Stimulated activated CD4-positive, alpha-beta T cell treated with anti-CD3 and anti-CD28 coated beads, Interleukin-4, amount 100 ng/mL, for 4 hours (primary cell): ENCODE measurements around the gene OAS2.

Experiments used
- DNase-seq, 2 experiments: peaks; one replicate each; pipeline ENCODE4 v3.0.0-alpha.2; 2020

The OAS2 gene, protein sequence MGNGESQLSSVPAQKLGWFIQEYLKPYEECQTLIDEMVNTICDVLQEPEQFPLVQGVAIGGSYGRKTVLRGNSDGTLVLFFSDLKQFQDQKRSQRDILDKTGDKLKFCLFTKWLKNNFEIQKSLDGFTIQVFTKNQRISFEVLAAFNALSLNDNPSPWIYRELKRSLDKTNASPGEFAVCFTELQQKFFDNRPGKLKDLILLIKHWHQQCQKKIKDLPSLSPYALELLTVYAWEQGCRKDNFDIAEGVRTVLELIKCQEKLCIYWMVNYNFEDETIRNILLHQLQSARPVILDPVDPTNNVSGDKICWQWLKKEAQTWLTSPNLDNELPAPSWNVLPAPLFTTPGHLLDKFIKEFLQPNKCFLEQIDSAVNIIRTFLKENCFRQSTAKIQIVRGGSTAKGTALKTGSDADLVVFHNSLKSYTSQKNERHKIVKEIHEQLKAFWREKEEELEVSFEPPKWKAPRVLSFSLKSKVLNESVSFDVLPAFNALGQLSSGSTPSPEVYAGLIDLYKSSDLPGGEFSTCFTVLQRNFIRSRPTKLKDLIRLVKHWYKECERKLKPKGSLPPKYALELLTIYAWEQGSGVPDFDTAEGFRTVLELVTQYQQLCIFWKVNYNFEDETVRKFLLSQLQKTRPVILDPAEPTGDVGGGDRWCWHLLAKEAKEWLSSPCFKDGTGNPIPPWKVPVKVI

DNA sequence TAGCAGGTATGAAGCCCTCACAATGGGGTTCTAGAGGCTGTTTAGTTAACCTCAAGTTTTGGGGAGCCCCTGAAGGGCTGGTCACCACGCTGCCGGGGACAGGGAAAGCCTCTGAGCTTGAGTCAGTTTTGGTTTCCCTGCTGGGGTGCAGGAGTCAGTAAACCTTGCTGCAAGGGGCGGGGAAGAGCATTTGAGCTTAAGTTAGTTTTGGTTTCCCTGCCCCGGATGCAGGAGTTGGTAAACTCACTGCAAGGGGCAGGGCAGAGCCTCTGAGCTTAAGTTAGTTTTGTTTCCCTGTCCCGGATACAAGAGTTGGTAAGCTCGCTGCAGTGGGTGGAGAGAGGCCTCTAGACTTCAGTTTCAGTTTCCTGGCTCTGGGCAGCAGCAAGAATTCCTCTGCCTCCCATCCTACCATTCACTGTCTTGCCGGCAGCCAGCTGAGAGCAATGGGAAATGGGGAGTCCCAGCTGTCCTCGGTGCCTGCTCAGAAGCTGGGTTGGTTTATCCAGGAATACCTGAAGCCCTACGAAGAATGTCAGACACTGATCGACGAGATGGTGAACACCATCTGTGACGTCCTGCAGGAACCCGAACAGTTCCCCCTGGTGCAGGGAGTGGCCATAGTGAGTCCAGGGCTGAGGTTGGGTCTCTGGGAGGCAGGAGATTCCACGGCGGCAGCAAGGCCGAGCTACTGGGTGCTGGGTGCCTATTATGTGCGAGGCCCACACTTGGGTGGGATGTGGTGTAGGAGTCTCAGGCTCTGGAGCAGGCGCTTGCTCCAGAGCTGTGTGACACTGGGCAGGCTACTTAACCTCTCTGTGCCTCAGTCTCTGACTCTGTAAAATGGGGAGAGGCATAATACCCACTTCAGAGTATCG lies at the start of gene OAS2:
Gene OAS2 (plus strand): TSS at position 357 of the 878 bp plus-strand sequence. CDS start 90 bp downstream, at position 447.
- DNase-seq, result peak; percentile 55 to 88

DNA sequence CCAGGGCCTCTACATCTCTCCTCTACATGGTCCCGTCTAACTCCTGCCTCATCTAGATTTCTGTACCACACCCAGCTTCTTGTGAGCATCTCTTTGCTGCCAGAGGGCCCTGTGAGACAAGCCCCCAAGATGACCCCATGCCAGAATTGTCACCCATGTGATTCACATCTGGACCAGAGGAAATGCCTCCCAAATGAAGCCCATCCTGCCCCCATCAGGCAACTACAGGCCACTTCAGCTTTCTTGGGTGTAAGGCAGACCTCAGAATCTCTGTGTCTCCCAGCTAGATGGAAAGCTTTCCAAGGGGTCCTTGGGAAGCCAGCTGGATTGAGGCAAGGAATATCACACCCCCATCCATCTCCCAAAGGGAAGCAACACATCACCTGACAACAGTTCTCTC lies 49.3 kb upstream of the OAS2 start:
- no peak for DNase-seq

DNA sequence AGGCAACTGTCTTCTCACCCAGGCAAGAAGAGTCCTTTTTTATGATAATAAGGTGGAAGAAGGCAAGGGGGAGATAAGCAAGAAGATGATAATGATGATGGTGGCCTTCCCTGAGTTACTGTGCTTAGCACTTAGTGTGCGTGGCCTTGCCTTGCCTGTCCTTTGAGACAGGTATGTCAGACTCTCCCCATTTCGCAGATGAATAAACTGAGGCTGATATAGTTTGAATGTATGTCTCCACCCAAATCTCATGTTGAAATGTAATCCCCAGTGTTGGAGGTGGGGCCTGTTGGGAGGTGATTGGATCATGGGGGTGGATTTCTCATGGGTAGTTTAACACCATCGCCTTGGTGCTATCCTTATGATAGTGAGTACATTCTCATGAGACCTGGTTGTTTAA lies 48.6 kb upstream of the OAS2 start:
- DNase-seq, result no peak

DNA sequence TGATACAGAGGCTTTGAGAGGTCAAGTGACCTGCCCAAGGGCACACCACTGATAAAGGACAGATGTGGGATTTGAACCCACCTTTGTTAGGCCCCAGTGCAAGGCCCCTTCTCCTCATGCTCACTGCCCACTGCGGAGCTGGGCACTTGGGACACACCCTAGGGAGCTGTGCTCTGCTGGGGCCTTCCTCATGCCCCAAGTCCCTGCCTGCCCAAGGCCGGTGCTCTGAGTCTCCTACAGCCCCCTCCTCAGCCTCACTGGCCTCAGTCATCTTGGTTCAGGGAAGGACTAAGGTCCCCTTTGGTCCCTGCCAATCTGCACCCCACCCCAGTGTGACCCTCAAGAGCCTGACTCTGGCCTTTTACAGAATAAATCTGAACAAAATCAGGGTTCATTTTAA lies 48.0 kb upstream of the OAS2 start:
- DNase-seq, result no peak

DNA sequence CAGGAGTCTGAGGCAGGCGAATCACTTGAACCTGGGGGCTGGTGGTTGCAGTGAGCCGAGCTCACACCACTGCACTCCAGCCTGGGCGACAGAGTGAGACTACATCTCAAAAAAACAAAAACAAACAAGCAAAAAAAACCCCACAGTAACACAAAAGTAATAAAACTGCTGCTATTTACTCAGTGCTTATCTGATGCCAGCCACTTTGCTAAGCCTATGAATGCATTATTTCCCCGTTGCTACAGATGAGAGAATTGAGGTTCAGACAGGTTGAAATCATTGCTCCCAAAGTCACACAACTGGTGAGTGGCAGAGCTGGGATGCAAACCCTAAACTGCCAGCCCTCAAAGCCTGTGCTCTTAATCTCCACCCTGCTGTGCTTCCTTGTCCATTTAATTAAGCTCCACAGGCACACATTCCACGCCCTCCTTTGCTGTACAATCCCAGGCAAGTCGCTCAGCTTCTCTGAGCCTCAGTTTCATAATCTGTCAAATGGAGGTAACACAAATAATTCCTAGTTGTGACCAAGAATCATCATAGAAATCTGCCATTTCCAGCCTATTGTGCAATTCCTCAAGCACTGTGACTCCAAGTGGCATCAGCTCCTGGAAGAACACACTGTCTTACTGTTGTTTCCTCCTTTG lies 45.7 kb upstream of the OAS2 start:
- no peak for DNase-seq

DNA sequence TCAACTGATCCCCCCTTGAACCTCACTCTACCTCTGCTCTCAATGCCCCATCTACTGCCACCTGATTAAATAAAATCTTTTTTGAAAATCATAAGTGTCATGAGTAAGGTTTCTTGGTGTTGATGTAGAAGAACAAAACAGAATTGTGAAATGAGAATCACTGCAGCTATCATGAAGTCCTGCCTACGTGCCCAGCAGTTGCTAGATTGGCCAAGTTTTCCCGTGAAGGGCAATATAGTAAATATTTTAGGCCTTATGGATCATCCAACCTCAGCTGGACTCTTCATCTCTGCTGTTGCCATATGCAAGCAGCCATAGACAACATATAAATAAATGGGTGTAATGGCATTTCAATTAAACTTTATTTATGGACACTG lies 45.2 kb upstream of the OAS2 start:
- DNase-seq, result no peak

DNA sequence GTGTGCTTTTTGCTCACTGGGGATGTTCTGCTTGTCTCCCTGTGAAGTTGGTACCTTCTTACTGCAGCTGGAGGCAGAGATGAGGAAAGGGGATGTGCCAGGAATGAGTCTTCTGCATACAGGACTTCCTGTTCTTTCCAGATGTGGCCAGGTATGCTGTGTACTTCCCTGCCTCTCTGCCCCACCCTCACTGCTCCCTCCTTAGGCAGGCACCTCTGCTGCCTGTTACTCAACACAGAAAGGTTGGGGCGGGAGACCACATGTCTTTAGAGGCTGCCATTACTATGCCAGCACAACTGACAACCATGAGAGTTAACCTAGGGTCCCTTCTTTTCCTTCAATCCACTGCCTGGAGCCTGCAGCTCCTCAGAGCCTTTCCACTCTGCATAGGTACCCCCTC lies 42.1 kb upstream of the OAS2 start:
- no peak for DNase-seq

DNA sequence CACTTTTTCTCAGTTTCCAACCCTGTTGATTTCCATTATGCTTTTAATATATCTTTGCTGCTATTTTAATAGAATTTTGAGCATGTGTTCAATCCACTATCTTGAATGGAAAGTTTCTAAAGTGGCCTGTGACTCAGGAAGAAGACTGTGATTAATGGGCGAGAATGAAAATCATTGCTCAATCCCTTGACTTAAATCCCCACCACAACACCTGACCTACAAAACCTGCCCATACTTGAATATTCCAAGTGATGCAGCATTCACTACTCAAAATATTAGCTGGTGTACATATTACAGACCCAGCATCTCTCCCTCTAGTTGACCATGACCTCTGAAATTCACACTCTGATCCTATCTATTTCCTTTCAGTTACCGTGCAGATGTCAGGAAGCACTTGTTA lies 41.4 kb upstream of the OAS2 start:
- DNase-seq, result no peak

DNA sequence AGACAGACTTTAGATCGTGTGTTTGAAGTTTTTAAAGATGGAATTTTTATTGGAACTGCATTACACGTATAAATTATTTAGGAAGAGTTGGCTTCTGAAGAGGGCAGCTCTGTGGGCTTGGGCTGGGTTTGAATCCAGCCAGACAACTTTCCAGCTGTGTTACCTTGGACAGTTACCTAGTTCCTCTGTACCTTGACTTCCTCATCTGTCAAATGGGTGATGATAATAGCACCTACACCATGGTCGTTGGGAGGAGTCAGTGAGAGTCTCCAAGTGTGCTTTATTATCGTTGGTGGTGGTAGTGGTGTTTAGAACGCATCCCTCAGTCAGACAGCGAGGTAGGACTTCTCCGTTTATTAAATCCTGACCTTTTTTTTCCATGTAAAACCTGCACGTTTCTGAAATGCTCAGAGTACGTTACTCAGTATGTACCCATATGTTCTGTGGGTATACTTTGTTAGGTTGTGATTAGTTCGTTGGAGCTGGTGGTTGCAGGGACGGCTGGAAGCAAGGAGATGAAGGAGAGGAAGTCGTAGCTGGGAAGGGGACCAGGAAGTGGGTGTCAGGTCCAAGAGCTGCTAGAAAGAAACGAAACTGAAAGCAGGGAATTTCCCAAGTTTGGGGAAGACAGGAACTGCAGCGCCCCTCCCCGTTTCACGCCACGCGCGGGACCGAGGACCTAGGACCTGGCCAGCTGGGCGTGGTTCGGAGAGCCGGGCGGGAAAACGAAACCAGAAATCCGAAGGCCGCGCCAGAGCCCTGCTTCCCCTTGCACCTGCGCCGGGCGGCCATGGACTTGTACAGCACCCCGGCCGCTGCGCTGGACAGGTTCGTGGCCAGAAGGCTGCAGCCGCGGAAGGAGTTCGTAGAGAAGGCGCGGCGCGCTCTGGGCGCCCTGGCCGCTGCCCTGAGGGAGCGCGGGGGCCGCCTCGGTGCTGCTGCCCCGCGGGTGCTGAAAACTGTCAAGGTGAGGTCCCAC lies 40.3 kb upstream of the OAS2 start, which contains the start of gene OAS3:
Gene OAS3 (plus strand): TSS at position 734 of the 979 bp plus-strand sequence. CDS start 57 bp downstream, at position 791.
- DNase-seq, result peak; percentile 43 to 80

DNA sequence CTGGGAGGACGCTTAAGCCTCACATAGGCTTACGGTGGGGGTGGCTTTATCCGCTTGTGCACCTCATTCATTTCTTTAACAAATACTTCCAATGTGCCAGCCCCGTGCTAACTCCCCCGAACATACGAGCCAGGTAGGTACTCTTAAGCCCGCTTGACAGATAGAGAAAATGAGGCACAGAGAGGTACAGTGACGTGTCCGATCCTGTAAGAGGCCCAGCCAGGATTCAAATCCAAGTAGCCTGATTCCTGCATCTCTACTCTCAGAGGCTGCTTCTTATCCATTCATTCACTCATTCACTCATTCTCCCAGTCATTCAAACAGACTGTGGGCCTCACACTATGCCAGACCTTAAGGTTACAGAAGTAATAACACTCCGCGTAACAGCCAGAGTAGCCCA lies 39.6 kb upstream of the OAS2 start:
- DNase-seq, result no peak

DNA sequence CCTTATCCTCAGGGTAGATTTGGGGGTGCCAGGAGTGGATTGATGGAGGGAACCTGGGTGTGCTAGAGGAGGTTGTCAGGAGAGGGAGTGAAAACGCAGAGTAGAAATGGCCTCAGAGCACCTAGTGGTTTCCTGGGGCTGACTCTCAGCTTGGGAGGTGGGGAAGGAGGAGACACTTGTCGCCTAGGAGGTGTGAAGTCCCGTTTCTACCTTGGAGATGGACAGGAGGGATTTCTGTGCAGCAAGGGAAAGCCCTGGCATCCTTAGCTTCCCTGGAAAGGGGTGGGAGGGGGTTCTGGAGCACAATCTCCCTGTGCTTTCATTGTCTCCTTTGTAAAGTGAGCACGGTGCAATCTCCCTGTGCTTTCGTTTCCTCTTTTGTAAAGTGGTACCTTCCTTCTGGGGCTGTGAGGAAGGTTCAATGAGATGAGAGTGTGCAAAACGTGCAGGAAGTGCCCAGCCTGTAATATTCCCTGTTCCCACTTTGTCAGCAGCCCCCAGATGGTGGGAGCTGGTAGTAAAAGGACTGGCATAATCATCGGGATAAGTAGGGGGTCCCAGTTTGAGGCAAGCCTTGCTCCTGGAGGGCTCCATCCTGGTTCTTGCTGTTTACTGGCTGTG lies 38.4 kb upstream of the OAS2 start:
- no peak for DNase-seq

DNA sequence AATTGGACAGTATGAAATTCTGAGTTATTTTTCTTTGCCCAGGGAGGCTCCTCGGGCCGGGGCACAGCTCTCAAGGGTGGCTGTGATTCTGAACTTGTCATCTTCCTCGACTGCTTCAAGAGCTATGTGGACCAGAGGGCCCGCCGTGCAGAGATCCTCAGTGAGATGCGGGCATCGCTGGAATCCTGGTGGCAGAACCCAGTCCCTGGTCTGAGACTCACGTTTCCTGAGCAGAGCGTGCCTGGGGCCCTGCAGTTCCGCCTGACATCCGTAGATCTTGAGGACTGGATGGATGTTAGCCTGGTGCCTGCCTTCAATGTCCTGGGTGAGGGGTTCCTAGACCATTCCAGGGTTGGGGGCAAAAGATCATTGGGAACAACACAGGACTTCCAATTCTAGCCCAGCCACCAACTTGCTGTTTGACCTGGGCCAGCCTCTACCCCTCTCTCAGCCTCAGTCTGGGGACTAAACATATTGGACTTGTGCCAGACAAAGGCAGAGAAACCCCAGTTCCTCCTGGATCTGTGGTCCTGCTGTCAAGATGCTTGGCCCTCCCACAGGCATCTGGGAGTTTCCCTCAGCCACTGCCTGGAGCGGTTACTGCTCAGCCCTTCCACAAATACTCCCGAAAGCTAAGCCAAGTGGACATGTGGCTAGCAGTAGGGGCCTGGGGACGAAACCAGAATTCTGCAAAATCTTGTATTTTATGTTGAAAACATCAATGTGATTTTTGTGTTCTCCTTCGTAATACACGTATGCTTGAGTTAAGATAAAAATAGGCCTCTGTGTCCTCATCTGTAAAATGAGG lies 36.6 kb upstream of the OAS2 start:
- no peak for DNase-seq

DNA sequence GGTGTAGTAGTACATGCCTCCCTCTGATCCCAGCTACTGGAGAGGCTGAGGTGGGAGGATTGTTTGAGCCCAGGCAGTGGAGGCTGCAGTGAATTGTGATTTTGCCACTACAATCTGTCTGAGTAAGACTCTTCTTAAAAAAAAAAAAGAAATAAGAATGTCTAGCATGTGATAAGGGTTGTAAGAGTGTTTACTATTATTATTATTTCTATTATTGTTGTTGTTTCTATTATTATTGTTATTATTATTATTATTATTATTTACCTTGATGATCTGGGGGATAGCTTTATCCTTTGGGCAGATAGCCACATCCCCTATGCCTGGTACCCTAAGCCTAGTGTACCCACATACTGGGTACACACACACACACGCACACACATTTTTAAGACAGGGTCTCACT lies 35.7 kb upstream of the OAS2 start:
- no peak for DNase-seq

DNA sequence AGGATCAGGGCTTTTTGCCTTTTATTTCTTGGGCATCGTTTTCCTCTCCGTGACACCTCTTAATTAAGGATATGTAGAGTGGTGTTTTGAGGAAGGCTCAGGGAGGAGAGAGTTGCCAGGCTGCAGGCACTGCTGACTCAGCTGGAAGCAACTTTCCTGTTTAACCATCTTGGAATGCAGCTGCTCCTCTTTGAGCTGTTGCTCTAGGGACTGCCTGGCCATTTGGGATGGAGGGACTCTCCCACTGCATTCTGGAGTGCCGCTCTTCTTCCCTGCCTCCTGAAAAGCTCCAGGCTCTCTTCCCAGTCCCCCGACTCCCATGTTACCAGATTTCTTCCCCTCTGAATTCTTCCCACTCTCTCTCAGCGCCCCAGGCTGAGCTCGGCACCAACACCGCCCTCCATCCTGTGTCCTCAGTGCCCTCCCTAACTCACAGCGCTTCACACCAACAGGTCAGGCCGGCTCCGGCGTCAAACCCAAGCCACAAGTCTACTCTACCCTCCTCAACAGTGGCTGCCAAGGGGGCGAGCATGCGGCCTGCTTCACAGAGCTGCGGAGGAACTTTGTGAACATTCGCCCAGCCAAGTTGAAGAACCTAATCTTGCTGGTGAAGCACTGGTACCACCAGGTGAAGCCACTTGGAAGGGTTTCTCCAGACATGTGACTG lies 34.2 kb upstream of the OAS2 start:
- no peak for DNase-seq

DNA sequence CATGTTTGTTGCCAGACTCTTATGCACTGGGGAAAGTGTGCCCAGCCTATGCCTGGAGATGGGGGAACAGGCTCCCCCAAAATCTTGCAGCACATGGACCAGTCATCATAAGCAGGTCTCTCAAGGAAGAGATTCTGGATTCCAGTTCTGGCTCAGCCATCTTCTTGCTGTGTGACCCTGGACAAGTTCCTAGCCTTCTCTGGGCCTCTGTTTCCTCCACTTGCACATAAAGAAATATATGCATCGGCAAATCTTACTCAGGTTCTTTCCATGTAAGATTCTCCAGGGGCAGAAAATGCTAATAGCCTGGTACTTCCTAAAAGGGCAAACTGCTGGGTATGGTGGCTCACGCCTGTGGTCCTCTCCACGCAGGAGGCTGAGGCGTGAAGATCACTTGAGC lies 32.8 kb upstream of the OAS2 start:
- no peak for DNase-seq

DNA sequence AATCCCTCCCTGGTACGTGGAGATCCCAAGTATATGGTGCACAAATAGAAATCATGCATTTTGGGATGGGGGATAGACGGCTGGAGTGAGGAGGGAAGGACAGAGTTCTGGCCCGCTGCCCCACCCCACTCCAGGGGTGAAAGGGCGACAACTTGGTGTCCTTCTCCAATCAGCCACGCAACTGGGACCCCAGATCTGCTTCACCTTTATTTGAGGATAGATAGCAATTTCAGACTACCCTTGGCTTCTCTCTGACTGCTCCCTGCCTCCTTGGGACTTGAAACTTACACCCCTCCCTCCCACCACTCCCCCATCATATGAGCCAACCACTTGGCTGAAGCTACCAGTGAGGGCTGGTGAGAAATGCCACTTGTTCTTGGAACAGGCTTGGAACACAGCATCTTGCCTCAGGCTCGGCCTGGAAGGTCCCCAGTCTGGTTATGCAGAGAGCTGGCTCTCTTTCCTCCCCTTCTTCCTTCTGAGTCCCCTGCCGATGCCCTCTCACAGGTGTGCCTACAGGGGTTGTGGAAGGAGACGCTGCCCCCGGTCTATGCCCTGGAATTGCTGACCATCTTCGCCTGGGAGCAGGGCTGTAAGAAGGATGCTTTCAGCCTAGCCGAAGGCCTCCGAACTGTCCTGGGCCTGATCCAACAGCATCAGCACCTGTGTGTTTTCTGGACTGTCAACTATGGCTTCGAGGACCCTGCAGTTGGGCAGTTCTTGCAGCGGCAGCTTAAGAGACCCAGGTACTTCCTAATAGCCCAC lies 31.9 kb upstream of the OAS2 start:
- no peak for DNase-seq

DNA sequence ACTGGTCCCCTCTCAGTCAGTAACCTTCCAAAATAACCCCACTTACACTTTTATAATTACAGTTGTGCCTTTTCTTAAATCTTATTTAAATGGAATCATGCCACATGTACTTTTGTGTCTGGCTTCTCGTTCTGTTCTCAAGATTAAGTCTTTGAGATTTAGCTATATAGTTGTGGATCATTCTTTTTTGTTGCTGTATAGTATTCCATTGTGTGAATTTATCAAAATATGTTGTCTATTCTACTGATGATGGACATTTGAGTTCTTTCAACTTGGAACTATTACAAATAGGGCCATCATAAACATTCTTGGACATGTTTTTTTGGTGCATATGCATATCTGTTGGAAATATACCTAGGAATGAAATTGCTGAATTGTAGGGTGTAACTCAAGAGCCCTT lies 31.0 kb upstream of the OAS2 start:
- no peak for DNase-seq

DNA sequence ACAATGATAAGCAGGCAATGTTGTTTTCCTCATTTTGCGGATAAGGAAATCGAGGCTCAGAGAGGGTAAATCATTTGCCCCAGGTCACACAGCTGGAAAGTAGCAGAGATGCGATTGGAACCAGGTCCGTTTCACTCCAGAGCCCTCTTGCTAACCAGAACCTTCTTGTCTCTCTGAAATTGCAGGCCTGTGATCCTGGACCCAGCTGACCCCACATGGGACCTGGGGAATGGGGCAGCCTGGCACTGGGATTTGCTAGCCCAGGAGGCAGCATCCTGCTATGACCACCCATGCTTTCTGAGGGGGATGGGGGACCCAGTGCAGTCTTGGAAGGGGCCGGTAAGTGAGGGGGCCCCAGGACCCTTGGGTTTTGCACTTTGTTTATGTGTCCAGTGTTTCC lies 30.6 kb upstream of the OAS2 start:
- DNase-seq, result no peak

DNA sequence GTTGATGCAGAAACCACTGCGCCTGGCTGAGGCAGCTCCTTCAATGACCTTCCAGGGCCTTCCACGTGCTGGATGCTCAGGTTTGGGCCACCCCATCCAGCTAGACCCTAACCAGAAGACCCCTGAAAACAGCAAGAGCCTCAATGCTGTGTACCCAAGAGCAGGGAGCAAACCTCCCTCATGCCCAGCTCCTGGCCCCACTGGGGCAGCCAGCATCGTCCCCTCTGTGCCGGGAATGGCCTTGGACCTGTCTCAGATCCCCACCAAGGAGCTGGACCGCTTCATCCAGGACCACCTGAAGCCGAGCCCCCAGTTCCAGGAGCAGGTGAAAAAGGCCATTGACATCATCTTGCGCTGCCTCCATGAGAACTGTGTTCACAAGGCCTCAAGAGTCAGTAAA lies 29.5 kb upstream of the OAS2 start:
- no peak for DNase-seq
